AG08396 (cell line): ENCODE results near the gene PPP4R4.

ENCODE experiments used
- DNase-seq: peaks from one replicate; pipeline ENCODE4 v3.0.0; 2012; ENCODE audit warnings: low spot score, mixed read lengths

Gene PPP4R4

DNA sequence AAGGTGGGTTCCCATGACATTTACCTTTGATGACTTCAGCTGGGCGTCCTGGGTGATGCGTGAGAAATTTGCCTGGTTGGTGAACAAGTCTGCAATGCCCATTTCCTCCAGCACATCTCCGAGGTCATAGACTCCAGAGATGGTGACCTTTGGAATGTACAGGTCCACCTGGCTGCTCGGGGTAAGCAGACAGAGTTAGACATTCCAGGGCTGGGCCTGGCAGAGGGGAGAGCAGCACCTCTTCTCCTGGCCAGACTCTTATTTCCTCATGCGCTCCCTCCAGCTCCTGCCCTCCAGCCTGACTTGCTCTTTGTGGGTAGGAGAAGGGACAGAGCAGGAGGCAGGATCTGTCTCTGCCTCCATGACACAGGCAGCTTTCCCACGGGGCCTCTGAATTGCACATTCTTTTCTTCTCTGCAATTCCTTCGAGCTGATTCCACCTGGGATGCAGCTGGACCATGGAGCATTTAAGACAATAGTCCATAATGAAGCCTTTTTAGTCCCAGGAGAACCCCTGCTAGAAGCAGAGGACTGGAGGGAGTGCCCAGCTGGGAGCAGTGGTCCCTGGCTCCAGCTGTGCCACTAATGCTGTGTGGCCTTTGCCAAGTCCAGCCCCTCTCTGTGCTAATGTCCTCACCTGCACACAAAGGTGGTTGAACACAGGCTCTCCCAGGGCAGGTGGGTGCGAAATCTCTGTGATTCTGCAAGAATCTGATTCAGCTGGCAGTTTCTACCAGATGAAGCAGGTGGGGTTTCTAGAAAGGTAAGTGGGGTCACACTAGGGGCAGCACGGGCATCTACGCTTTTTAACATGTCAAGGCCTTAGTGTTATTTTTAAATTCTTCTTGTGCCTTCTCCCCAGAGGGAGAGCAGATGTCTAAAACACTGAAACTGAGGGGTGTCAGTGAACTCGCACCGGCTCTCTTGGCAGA is 132.2 kb downstream of the PPP4R4 start:
- DNase-seq = no peak

DNA sequence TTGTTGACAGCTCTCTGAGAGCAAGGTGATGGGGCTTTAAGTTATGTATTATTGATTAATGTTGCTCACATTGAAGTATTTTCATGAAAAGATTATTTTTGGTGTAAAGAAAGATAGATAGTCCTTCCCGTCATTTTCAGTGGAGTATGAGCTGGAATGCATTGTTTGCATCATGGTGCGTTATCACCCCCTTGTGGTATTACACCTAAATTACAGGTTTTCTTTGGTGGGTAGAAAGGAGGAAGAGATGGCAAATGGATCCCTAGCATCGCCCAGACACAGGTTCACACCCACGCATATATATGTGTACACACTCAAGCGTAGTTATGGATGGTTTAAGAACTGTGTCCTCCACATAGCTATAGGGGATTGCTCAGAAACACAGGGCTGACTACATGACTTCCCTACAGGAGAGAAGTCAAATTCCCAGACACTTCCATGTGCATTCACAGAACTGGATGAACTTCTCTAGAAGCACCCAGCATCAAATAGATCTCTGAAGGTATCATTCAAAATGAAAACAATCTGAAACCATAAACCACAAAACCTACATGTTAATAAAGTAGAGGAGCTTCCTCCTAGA is 133.4 kb downstream of the PPP4R4 start:
- DNase-seq = no peak

DNA sequence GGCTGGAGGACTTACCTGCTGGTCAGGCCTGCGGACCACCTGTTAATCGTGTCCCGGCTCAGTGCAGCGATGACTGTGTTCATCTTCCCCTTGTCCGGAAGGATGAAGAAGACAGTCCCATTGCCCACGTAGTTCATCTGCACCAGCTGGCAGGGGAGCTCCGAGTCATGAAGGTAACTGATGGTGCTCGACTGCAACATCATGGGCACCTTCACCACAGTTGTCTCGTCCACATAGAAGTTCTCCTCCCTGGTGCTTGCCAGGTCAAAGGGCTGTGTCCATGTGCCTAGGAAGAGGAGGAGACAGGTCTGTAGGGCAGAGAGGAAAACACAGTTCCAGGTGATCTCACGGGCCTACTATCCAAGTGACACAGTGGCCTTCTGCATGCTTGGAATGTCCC is 135.6 kb downstream of the PPP4R4 start:
- no peak for DNase-seq

DNA sequence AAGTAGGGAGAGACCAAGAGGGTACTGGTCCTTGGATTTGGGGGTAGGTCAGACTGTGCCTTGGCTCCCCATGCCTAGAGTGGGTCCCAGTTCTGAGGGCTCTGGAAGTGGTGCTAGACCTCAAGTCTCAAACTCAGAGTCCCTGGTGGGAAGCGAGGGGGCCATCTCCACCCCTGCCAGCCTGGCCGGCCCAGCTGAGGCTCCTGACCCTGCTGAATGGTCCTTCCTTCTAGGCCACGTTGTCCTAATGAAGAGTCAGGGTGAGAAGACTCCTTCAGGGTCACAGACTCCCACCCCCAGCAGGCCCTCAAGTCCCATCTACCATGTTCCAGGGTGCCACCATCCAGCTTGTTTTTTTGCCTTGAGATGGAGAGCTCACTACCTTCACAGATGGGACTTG is 136.1 kb downstream of the PPP4R4 start:
- DNase-seq = no peak

DNA sequence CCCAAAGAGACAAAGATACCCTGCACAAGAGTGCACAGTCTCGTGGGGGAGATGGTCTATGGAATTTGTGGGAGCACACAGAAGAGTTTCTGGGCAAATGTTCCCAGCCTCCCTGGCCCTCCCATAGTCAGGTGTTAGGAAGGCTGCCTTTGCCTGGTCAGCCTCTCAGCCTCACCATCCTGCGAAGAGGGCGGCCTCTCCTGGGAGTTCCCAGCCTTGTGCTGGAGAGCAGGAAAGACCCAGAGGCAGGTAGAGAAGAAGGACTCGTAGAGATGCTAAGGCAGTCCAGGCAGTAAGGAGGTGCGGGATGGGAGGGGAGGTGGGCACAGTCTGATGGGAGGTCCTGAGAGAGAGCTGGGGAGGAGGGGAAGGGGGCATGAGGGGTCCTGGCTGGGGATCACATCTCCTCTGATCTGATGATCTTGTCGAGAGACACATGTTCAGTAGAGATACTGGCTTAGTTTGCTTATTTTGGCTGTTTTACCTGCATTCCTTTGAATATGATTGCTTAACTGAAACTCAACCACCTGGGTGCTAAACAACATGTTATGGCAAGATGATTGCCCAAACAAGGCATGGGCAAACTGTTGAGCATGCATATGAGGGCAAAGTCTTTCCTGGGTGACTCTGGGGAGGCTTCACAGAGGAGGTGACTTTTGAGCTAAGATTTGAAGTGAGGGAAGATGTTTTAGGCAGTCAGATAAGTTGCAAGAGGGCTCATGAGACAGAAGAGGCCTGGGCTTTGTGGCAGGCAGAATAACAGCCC is 138.5 kb downstream of the PPP4R4 start:
- no peak for DNase-seq

DNA sequence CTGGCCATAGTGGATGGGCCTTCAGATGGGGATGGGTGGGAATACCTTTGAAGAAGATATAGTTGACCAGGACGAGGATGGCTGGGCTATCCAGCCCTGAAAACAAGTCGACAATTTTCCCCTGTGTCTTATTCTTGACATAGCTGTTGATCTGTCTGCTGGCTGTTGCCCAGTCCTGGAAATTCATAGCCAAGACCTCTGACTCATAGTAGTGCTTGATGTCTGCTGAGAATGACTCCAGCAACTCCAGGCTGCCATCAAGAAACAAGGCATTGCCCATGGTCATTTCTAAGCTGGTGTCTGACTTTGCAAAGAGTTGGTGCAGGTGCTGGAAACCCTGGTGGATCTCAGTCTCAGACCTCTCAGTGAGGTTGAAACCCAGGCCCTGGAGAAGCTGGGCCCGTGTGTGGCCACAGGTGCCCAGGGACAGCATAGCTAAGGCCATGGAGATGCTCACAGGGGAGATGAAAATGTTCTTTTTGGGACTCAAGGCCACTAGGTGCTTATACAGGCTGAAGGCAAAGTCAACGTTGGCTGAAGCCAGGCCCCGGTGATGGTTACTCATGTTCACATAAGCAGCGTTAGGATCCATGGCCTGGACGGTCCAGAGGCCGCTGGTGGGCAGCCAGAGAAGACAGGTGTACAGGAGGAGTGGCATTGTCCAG is 140.0 kb downstream of the PPP4R4 start:
- no peak for DNase-seq

DNA sequence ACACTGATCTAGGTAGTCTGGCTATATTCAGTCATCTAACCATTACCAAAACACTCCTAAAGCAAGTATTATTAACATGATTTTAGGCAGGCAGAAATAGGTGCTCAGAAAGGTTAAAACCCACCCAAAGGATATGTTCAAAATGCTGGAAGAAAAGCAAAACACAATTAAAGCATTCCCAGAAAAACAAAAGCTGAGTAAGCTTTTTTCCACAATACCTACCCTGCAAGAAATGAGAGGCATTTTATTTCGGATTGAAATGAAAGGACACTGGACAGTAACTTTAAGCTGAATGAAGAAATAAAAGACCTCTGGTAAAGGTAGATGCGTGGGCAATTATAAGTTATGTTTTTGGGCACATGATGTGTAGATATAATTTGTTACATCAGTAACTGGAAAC is 140.8 kb downstream of the PPP4R4 start:
- DNase-seq = no peak

DNA sequence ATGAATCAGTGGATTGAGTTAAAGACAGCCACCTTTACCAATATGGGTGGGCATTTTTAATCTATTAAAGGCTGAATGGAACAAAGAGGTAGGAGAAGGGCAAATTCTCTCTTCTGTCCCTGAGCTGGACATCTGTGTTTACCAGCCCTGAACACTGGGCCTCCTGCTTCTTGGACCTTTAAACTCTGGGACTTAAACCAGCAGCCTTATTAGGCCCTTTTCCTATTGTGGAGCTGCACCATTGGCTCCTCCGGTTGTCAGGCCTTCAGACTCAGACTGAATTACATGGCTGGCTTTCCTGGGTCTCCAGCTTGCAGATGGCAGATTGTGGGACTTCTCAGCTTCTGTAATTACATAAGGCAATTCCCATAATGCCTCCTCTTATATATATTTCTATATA is 142.6 kb downstream of the PPP4R4 start:
- no peak for DNase-seq

DNA sequence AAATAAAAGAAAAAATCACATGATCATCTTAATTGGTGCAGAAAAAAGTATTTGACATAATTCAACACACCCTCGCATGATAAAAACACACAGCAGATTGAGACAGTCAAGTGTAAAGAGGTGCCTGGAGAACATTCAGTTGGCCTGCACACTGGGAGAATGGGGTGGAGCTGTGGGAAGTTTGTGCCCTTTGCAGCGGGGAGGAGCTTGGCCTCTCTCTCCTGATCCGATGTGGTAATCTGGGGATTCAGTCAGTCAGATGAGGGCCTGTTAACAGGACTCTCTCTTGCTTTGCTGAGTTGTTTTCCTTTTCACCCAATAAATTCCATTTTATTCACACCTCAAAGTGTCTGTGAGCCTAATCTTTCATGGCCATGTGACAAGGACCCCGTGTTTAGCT is 143.1 kb downstream of the PPP4R4 start:
- no peak for DNase-seq

DNA sequence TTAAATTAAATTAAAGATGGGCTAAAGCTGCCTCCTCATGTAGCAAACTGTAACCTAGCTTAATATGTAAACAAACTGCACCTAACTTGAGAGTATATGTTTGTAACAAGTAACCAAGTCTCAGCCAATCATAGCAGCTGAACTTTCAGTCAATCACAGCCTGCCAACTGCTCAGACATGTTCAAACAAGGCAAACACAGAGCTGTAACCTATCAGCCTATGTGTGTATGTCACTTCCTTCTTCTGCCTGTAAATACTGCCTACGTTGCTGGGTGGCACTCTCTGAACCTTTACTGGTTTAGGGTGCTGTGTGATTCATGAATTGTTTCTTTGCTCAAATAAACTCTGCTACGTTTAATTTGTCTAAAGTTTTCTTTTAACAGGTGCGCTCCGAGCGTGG is 146.1 kb downstream of the PPP4R4 start:
- DNase-seq = no peak

DNA sequence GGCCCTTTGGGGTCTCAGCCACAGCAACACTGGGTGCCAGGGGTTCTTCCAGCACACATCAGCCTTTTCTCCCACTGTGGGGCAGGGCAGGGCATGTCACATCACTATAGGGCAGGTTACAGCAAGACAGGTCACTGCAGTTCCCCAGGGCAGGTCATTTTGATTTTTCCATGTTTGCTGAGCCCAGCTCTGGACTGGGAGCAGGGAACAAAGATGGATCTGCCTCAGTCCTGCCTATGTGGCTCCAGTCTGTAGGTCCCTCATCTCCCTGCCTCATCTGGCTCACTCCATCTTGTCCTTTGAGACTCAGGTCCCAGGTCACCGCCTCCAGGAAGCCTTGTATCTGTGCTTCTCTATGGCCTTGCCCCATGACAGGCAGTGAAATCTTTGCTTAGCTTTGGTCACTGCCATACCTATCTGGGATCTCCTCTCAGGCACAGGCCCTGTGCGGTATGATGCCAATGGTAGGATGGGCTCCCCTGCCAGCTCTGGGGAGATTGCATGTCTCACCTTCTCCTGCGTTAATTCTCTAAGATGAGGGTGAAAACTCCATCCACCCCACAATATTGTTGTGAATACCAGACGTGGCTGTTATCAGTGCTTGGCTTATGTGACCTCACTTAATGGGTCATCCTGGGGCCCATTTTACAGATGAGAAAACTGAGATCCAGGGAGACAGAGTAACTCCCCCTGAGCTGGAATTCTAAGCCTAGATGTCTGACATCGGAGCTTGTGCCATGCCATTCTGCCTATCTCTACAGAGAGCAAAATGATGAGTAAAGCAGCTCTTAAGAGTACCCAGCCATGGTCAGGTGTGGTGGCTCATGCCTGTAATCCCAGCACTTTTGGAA is 147.5 kb downstream of the PPP4R4 start:
- DNase-seq = no peak

DNA sequence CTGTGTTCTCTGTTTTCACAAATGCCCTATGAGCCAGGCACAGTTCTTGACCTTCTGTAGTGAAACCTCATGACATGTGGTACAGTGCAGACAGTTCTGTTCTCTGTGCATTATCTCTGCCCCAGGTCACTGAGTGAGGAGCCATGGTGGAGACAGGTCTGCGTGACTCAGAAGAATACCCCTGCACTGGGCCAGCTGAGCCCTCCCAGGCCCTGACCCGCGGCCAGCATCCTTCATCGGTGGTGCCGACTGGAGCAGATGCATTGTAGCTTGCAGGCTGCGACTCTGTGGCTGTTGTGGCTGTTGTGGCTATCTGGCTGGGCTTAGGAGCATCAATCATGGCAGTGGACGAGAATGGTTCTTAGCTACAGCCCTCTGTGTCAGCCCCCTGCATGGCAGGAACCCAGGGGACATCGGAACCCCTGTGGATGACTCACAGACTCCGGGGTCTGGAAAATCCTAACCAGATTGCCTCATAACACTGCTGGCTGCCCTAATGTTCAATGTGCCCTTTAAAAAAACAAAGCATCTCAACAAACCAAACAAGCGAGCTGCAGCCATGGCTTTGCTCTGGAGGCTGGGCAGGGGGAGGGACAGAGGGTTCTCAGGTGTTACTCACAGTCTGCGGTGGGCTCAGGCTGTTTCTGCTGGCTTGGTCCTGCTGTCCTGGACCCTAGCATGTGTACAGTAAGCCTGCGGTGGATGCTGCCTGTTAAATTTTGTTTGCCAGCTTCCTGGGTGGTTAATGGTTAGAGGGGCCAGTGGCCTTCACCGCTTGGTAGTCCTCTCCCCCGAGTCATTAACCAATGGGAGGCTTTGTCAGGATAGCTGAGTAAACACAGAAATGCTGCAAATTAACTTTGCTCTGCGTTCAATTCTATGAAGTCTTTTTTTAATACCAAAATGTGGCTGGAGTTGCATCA is 148.8 kb downstream of the PPP4R4 start, which contains the start of gene SERPINA6:
SERPINA6 (minus strand) TSS at position 689 of the 923 bp plus-strand sequence. CDS start 8,688 bp downstream, outside the sequence.
- no peak for DNase-seq

DNA sequence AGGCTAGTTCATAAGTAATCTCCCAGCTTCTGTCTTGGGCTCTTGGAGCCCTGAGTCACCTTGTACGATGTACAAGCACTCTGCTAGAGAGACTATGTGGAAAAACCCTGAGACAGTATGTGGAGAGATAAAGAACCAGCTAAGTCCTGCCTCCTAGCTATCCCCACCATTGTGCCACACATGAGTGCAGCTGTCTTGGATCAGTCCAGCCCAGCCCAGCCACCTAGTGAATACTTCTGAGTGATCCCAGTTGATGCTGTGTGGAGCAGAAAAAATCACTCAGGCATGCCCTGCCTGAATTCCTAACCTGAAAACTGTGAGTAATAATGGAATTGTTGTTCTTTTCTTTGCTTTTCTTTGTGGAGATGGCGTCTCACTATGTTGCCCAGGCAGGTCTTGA is 154.1 kb downstream of the PPP4R4 start:
- DNase-seq = no peak
